Loucy (cell line): ENCODE measurements around the gene IL18R1.

ENCODE experiments used
- CTCF ChIP-seq: fragments of 200-600 bp; sonication (generic); conservative IDR thresholded peaks from 2 replicates; pipeline ENCODE4 v1.5.1; 2014; ENCODE audit warnings: mild to moderate bottlenecking, antibody characterized with exemption, low read length
- EZH2phosphoT487 ChIP-seq: fragments of 200-600 bp; IDR thresholded peaks from 2 replicates; pipeline ENCODE4 v1.6.1; 2018; ENCODE audit warnings: antibody characterized with exemption, mild to moderate bottlenecking, moderate library complexity, borderline replicate concordance

GRCh38 chr2:102427249-102427648, 71.7 kb downstream of the IL18R1 start:
- TF ChIP-seq CTCF (no peak), EZH2phosphoT487 (no peak)
